ENCODE results near the gene TM4SF5. TPM values are rescaled to one million over a fixed set of nuclear protein-coding genes. Genes with fewer than 3 reads are reported as not detected.

TM4SF5 gene
- polyA plus RNA-seq, 3 donors, result not detected

DNA sequence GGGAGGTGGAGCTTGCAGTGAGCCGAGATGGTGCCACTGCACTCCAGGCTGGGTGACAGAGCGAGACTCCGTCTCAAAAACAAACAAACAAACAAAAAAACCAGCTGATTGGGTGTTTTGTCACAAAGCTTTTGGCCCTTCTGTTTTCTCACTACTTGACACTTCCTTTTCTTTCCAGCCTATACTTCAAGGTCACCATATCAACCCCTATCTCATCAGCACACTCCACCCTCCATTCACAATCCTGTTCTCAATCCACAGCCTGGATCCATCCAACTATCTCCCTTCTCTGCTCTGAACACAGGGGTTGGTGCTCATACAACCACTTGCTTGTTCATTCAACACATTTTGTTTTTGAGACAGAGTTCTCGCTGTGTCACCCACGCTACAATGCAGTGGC lies 47.0 kb upstream of the TM4SF5 start:
- H4K20me1 ChIP-seq (ENCODE audit: insufficient read depth, low read length), result peaks cover 24% of the 10 kb centered on the region
- H3K4me1 Mint-ChIP-seq, result peaks cover 59% of the 10 kb centered on the region
- H3K27me3 ChIP-seq (ENCODE audit: control insufficient read depth in 2 of 2, insufficient read depth in 2 of 2, low read length in 2 of 2), result no peaks in the 10 kb centered on the region
- intact Hi-C loops (cut with micrococcal nuclease), result no loop called here
- H3K36me3 ChIP-seq (replicated peaks in 1 of 2; ENCODE audit: control insufficient read depth in 1 of 2, insufficient read depth in 2 of 2, low read length in 2 of 2), result peaks cover 21 to 23% of the 10 kb centered on the region in 2 donors
- peaks cover 1 to 3% (median 2%) of the 10 kb centered on the region in 3 donors for H3K27me3 Mint-ChIP-seq (ENCODE audit: low read depth in 3 of 3)
- peak overlapping the region; percentile 97 to 100 (median 98) for H3K27ac Mint-ChIP-seq
- no peak overlapping the region for H3K4me3 ChIP-seq (replicated peaks in 1 of 3; ENCODE audit: low read depth in 2 of 3, low read length in 3 of 3)
- no peak for TF ChIP-seq CTCF (IDR thresholded peaks at IDR 0.05)
- H3K4me1 ChIP-seq (ENCODE audit: control insufficient read depth in 1 of 2, insufficient read depth in 2 of 2, low read length in 2 of 2), result peaks cover 44 to 59% of the 10 kb centered on the region in 2 donors
- peaks cover 26 to 33% of the 10 kb centered on the region in 2 donors for H3K36me3 Mint-ChIP-seq
- no peaks in the 10 kb centered on the region for H3K9me3 ChIP-seq (replicated peaks in 1 of 2; ENCODE audit: control insufficient read depth in 1 of 2, insufficient read depth in 1 of 2, low read length in 2 of 2)
- no peak overlapping the region for H3K4me2 ChIP-seq (replicated peaks; ENCODE audit: extremely low read depth, low read length, poor library complexity, severe bottlenecking)
- peaks cover under 1% of the 10 kb centered on the region for H3K79me2 ChIP-seq (ENCODE audit: insufficient read depth, low read length)
- peak overlapping the region; percentile 83 to 91 for H3K27ac ChIP-seq (ENCODE audit: low read depth in 1 of 2, low read length in 2 of 2)
- no peak overlapping the region for H3K9ac ChIP-seq (ENCODE audit: insufficient read depth, low read length, poor library complexity, severe bottlenecking)
- no peak overlapping the region for H2AFZ ChIP-seq (ENCODE audit: insufficient read depth, low read depth, low read length, poor library complexity, severe bottlenecking)
- H3K9me3 Mint-ChIP-seq, result peaks cover 0 to 3% (median 0%) of the 10 kb centered on the region in 7 donors
- DNase-seq, result no peak
- H3K4me3 Mint-ChIP-seq, result no peak overlapping the region
- 95% methylated on average over 5 of the region's 5 CpGs for WGBS (ENCODE audit: insufficient coverage)

DNA sequence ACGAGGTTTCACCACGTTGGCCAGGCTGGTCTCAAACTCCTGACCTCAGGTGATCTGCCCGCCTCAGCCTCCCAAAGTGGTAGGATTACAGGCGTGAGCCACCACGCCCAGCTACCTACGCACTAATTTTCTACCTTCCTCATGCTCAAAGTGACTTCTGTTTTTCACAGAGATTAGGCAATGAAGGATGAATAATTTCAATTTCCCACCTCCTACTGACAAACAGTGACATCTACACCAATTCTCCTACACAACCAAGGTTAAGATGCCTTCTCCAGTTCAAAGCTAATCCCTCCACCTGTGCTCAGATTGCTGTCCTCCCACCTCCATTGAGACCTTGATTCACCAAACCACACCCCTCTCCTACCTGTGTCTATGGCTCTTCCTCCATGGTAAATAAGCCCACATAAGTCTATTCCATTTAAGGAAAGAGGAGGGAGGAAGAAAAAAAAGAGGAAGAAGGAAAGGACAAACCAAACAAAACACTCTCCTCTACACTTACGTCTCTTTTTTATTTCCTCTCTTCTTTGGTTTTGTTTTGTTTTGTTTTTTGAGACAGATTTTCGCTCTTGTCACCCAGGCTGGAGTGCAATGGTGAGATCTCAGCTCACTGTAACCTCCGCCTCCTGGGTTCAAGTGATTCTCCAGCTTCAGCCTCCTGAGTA lies 45.9 kb upstream of the TM4SF5 start:
- Histone ChIP-seq H3K9me3 (replicated peaks in 1 of 2; ENCODE audit: control insufficient read depth in 1 of 2, insufficient read depth in 1 of 2, low read length in 2 of 2) (no peaks in the 10 kb centered on the region), H4K20me1 (ENCODE audit: insufficient read depth, low read length) (peaks cover 13% of the 10 kb centered on the region), H3K79me2 (ENCODE audit: insufficient read depth, low read length) (no peaks in the 10 kb centered on the region), H3K4me3 (replicated peaks in 1 of 3; ENCODE audit: low read depth in 2 of 3, low read length in 3 of 3) (peak overlapping the region in 1 of 3 experiments; percentile 30), H3K9ac (ENCODE audit: insufficient read depth, low read length, poor library complexity, severe bottlenecking) (peak overlapping the region; percentile 35), H2AFZ (ENCODE audit: insufficient read depth, low read depth, low read length, poor library complexity, severe bottlenecking) (no peak overlapping the region), H3K4me2 (replicated peaks; ENCODE audit: extremely low read depth, low read length, poor library complexity, severe bottlenecking) (peak overlapping the region; percentile 44), H3K36me3 (replicated peaks in 1 of 2; ENCODE audit: control insufficient read depth in 1 of 2, insufficient read depth in 2 of 2, low read length in 2 of 2) (peaks cover 11 to 12% of the 10 kb centered on the region in 2 donors), H3K27me3 (ENCODE audit: control insufficient read depth in 2 of 2, insufficient read depth in 2 of 2, low read length in 2 of 2) (no peaks in the 10 kb centered on the region), H3K4me1 (ENCODE audit: control insufficient read depth in 1 of 2, insufficient read depth in 2 of 2, low read length in 2 of 2) (peaks cover 48 to 63% of the 10 kb centered on the region in 2 donors), H3K27ac (ENCODE audit: low read depth in 1 of 2, low read length in 2 of 2) (peak overlapping the region; percentile 83 to 91)
- Mint-ChIP-seq H3K9me3 (peaks cover 0 to 3% (median 0%) of the 10 kb centered on the region in 7 donors), H3K27ac (peak overlapping the region; percentile 97 to 100 (median 98)), H3K4me1 (peaks cover 59% of the 10 kb centered on the region), H3K27me3 (ENCODE audit: low read depth in 3 of 3) (peaks cover 0 to 3% (median 1%) of the 10 kb centered on the region in 3 donors), H3K4me3 (peak overlapping the region; percentile 21 to 78), H3K36me3 (peaks cover 15 to 22% of the 10 kb centered on the region in 2 donors)
- intact Hi-C loops (cut with micrococcal nuclease), result no loop called here
- no CpG with 5 or more reads among the region's 9 CpGs for WGBS (ENCODE audit: insufficient coverage)
- no peak for TF ChIP-seq CTCF (IDR thresholded peaks at IDR 0.05)
- peak; percentile 81 to 87 (median 84) for DNase-seq
